ENCODE results near the gene KLHL30. TPM values are rescaled to one million over a fixed set of nuclear protein-coding genes. Genes with fewer than 3 reads are reported as not detected.

The KLHL30 gene
- total RNA-seq, 2 donors from 2014 or later, result not detected

DNA sequence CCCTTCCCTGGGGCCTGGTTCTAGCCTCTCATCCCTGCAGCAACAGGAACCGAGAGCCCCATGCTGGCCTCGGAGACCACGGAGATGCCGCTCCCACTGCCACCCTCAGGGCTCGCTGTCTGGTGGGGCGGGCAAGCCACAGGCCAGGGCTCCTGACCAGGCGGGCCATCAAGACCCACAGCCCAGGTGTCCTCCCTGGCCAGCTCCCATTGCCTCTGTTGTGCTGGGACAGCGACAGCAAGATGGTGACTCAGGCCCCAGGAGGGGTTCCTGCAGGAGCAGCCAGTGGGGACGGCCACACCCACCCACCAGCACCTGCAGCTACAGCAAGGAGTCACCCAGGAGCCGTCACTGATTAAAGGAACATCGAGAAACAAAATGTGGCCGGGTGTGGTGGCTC is 7.4 kb downstream of the KLHL30 start:
- no peak for DNase-seq
- Mint-ChIP-seq H3K27ac (no peak overlapping the region), H3K4me1 (ENCODE audit: low read depth) (peaks cover 7% of the 10 kb centered on the region), H3K27me3 (ENCODE audit: low read depth) (no peaks in the 10 kb centered on the region), H3K4me3 (no peak overlapping the region), H3K9me3 (no peaks in the 10 kb centered on the region), H3K36me3 (ENCODE audit: insufficient read depth in 2 of 2) (no peaks in the 10 kb centered on the region)
- ATAC-seq (replicated peaks in 1 of 2), result no peak

DNA sequence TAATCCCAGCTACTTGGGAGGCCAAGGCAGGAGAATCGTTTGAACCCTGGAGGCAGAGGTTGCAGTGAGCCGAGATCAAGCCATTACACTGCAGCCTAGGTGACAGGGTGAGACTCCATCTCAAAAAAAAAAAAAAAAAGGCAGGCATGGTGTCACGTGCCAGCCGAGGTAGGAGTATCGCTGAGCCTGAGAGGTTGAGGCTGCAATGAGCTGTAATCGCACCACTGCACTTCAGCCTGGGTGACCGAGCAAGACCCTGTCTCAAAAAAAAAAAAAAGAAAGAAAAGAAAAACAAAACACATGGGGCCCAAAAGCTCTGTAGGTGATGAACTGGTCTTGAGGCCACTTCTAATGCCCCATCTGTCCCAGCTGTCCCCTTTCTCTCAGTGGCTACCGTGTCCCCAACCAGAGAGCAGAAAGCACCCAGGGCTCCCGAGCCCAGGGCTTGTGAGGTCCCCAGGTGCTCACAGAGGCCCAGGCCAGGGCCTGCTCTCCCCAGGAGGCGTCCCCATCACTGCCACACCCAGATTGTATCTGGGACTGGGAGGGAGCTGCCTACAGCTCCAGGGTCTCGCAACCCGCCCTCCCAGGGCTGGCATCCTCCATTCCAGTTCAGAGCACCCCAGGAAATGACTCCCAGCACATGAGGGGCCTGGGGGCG is 8.5 kb downstream of the KLHL30 start:
- ATAC-seq (replicated peaks in 1 of 2) (no peak), DNase-seq (no peak)
- Mint-ChIP-seq H3K36me3 (ENCODE audit: insufficient read depth in 2 of 2) (no peaks in the 10 kb centered on the region), H3K9me3 (no peaks in the 10 kb centered on the region), H3K27me3 (ENCODE audit: low read depth) (no peaks in the 10 kb centered on the region), H3K4me3 (no peak overlapping the region), H3K4me1 (ENCODE audit: low read depth) (peaks cover 7% of the 10 kb centered on the region), H3K27ac (no peak overlapping the region)

DNA sequence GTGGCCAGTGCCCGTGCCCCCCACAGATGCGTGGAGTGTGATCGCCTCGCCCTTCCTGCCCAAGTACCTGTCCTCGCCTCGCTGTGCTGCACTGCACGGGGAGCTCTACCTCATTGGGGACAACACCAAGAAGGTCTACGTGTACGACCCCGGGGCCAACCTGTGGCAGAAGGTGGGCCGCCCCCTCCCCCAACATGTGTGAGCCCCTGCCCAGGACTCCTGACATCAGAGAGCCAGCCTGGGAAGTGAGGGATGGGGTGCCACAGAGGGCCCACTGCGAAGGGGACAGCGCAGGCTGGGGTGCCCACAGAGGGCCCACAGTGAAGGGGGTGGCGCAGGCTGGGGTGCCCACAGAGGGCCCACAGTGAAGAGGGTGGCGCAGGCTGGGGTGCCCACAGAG is 10.5 kb downstream of the KLHL30 start:
- H3K27me3 Mint-ChIP-seq (ENCODE audit: low read depth), result no peaks in the 10 kb centered on the region
- H3K4me3 Mint-ChIP-seq, result no peak overlapping the region
- no peaks in the 10 kb centered on the region for H3K36me3 Mint-ChIP-seq (ENCODE audit: insufficient read depth in 2 of 2)
- H3K9me3 Mint-ChIP-seq, result no peaks in the 10 kb centered on the region
- DNase-seq (no peak), ATAC-seq (replicated peaks in 1 of 2) (no peak)
- H3K4me1 Mint-ChIP-seq (ENCODE audit: low read depth), result peaks cover 2% of the 10 kb centered on the region
- no peak overlapping the region for H3K27ac Mint-ChIP-seq

DNA sequence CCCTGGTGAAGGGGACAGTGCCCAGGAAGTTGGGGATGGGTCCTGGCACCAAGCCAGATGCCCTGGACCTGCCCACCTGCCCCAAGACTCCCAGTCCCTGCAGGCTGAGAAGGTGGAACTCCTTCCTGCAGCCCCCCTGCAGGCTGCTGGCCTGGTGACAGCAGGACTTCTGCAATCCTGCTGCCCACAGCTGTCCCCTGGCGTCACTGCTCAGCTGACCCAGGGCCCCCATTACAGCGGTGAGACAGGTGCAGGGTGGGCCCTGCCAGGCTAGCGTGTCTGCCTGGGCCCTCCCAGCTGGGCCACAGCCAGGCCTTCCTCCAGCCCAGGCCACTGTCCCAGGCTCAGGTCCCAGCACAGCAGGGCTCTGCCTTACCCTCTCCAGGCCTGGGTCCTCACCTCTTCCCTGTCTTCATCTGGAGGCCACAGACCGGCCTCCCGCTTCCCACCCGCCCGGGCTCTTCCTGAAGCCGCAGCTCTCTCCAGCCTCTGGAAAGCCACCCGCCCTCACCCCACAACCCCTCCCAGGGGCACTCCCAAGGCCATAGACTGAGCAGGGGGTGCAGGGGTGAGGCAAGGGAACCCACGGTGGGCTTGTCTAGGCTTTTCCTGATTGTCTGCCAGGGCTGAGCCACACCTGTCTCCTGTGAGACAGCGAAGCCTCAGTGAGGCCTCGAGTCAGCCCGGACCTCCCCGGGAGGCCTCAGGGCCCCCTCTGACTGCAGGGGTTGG is 11.5 kb downstream of the KLHL30 start:
- H3K36me3 Mint-ChIP-seq (ENCODE audit: insufficient read depth in 2 of 2), result no peaks in the 10 kb centered on the region
- no peaks in the 10 kb centered on the region for H3K4me1 Mint-ChIP-seq (ENCODE audit: low read depth)
- no peak overlapping the region for H3K27ac Mint-ChIP-seq
- H3K27me3 Mint-ChIP-seq (ENCODE audit: low read depth), result no peaks in the 10 kb centered on the region
- no peak for ATAC-seq (replicated peaks in 1 of 2)
- DNase-seq, result no peak
- no peaks in the 10 kb centered on the region for H3K9me3 Mint-ChIP-seq
- H3K4me3 Mint-ChIP-seq, result no peak overlapping the region

DNA sequence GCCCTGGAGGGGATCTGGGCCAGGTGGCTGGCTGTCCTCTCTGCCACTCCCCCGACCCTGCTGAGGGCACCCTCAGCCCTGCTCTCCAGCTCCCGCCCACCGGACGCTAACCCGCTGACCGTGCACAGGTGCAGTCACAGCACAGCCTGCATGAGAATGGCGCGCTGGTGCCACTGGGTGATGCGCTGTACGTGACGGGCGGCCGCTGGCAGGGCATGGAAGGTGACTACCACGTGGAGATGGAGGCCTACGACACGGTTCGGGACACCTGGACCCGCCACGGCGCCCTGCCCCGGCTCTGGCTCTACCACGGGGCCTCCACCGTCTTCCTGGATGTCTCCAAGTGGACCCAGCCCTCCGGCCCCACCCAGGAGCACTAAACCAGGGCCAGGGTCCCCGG is 12.2 kb downstream of the KLHL30 start:
- Mint-ChIP-seq H3K27me3 (ENCODE audit: low read depth) (no peaks in the 10 kb centered on the region), H3K4me1 (ENCODE audit: low read depth) (no peaks in the 10 kb centered on the region), H3K27ac (no peak overlapping the region), H3K4me3 (no peak overlapping the region), H3K9me3 (no peaks in the 10 kb centered on the region), H3K36me3 (ENCODE audit: insufficient read depth in 2 of 2) (no peaks in the 10 kb centered on the region)
- ATAC-seq (replicated peaks in 1 of 2) (no peak), DNase-seq (no peak)

DNA sequence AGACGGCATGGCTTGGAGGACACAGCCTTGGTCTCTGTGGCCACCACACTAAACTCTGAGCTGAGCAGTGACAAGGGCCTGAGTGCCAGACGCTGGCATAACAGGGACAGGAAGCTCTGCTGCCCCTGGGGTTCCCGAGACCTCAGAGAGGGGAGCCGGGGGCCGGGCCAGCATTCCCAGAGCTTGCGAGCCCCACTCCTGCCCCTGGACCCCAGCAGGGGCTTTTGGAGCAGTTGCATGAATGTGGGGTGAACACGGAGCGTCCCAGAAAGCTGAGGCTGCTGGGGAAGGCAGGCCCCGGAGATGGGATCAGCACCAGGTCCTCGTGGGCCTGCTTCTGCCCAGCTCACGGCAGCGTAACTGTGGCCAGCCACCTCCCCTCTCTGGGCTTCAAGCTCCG is 12.7 kb downstream of the KLHL30 start:
- Mint-ChIP-seq H3K36me3 (ENCODE audit: insufficient read depth in 2 of 2) (no peaks in the 10 kb centered on the region), H3K27me3 (ENCODE audit: low read depth) (no peaks in the 10 kb centered on the region), H3K4me3 (no peak overlapping the region), H3K4me1 (ENCODE audit: low read depth) (no peaks in the 10 kb centered on the region), H3K27ac (no peak overlapping the region), H3K9me3 (no peaks in the 10 kb centered on the region)
- DNase-seq, result no peak
- ATAC-seq (replicated peaks in 1 of 2), result no peak

DNA sequence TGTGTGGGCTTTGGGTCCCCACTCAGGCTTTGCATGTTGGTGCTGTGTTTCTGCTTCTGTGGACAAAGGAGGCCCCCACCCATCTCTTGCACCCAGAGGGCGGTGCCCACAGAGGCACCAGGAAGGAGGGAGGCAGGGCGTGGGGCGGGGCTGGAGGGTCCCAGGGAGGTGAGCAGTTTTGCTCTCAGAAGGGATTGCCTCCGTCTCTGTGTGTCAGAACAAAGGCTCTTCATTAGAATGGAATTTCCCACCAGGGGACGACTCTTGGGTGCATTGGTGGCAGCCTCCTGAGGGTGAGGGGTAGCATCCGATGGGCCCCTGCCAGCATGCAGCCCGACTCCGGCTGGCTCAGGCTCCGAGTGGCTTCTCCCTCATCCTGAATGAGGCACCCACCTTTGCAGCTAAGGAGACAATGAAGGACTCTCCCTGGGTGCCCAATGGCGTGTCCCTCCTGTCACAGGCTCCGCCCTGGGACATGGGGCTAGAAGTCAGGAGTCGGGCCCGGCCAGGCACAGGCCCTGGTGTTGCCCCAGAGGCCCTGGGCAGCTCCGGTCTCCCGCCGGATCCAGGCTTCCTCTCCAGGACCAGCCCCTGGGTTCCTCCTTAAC is 13.3 kb downstream of the KLHL30 start:
- DNase-seq (no peak), ATAC-seq (replicated peaks in 1 of 2) (no peak)
- H3K9me3 Mint-ChIP-seq, result no peaks in the 10 kb centered on the region
- no peak overlapping the region for H3K27ac Mint-ChIP-seq
- no peak overlapping the region for H3K4me3 Mint-ChIP-seq
- H3K27me3 Mint-ChIP-seq (ENCODE audit: low read depth), result no peaks in the 10 kb centered on the region
- H3K36me3 Mint-ChIP-seq (ENCODE audit: insufficient read depth in 2 of 2), result no peaks in the 10 kb centered on the region
- H3K4me1 Mint-ChIP-seq (ENCODE audit: low read depth), result no peaks in the 10 kb centered on the region

DNA sequence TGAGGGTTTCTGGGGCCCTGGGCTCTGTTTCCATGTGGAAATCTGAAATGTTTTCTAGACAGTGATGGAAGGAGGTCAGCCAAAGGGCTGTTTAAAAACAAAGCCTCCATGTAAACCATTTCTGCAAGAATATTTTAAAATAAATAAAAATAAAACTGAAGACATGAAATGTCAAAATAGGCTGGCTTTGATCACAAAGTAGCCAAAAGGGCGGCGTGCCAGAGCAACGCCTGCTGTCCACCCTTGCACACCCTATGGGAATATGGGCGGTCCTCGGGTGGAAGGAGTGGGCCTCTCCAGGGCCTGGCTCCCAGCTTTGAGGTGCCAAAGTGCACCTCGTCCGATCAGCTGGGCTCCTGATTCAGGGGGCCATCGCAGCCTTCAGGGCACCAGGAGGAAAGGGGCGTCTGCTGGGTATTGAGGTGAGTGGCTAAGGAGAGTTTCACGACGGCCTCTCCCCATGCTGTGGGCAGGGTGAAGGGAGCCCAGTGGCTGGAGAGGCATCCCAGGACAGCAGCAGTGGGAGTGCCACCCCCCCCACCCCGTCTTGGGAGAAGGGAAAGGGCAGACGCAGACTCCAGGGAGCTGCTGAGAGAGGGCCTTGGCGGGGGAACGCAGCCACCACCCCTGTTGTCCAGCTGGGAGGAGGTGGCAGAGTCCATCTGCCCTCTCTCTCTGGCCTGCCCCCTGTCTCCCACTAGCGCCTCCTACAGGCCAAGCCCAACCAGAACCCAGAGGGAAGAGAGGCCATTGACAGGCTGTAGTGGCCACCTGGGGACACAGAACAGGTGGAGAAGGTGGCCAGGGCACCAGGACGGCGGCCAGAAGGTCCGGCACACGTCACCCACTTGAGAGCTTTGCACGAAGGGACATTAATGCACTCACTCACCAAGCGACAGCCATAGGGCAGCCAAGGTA is 14.6 kb downstream of the KLHL30 start:
- DNase-seq, result no peak
- no peak overlapping the region for H3K4me3 Mint-ChIP-seq
- no peaks in the 10 kb centered on the region for H3K4me1 Mint-ChIP-seq (ENCODE audit: low read depth)
- no peaks in the 10 kb centered on the region for H3K9me3 Mint-ChIP-seq
- H3K27ac Mint-ChIP-seq, result no peak overlapping the region
- no peaks in the 10 kb centered on the region for H3K27me3 Mint-ChIP-seq (ENCODE audit: low read depth)
- ATAC-seq (replicated peaks in 1 of 2), result no peak
- no peaks in the 10 kb centered on the region for H3K36me3 Mint-ChIP-seq (ENCODE audit: insufficient read depth in 2 of 2)

DNA sequence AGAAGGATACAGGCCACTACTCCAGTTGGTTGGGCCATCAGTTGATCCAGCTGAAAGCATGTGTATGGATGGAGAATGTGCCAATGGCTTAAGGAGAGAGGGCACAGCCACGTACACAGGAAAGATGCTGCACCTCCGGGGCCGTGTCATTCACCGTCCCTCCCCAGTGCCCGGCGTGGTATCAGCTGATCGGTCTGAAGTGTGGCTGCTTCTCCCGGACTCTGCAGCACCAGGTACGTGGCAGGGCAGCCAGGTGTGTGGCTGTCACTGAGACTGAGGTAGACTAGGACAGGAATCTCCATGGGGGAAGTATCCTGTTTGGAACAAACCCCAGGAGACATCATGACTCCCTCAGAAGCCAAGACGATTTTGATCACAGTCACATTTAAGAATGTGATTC is 16.1 kb downstream of the KLHL30 start:
- no peak overlapping the region for H3K27ac Mint-ChIP-seq
- no peaks in the 10 kb centered on the region for H3K36me3 Mint-ChIP-seq (ENCODE audit: insufficient read depth in 2 of 2)
- peaks cover 6% of the 10 kb centered on the region for H3K4me1 Mint-ChIP-seq (ENCODE audit: low read depth)
- H3K4me3 Mint-ChIP-seq, result no peak overlapping the region
- peaks cover 5% of the 10 kb centered on the region for H3K27me3 Mint-ChIP-seq (ENCODE audit: low read depth)
- no peaks in the 10 kb centered on the region for H3K9me3 Mint-ChIP-seq
- ATAC-seq (replicated peaks in 1 of 2) (no peak), DNase-seq (no peak)

DNA sequence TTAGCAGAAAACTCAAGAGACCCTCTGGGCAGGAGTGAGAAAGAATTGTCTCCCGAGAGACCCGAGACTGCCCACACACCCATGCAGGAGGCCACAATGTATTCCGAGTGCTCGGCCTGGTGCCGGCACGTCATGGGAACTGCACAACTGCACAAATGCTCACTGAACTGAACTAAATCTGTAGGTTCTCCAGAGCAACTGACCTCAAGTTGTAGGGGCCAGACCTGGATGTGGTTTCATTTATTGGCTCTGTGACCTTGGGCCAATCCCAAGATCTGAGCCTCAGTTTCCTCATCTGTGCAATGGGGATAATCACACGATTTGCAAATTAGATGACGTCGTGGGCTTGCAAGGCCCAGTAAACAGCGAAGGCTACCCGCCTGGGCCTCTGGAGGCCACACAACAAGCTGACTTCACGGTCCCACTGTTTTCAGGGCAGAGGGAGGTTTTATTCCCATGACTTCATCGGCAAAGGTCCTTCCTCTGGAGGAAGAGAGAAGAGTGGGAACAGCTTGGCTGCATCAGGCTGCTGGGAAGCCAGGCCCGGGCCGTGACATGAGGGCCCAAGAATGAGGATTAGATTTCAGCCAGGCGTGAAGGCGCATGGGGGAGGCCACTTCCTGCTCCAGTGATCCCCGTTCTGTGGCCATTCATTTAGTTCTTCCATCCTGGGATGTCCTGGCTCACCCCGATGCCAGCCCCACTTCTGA is 16.7 kb downstream of the KLHL30 start:
- ATAC-seq (replicated peaks in 1 of 2), result no peak
- Mint-ChIP-seq H3K27me3 (ENCODE audit: low read depth) (peaks cover 11% of the 10 kb centered on the region), H3K27ac (no peak overlapping the region), H3K36me3 (ENCODE audit: insufficient read depth in 2 of 2) (no peaks in the 10 kb centered on the region), H3K4me1 (ENCODE audit: low read depth) (peaks cover 9% of the 10 kb centered on the region), H3K4me3 (no peak overlapping the region), H3K9me3 (no peaks in the 10 kb centered on the region)
- no peak for DNase-seq

DNA sequence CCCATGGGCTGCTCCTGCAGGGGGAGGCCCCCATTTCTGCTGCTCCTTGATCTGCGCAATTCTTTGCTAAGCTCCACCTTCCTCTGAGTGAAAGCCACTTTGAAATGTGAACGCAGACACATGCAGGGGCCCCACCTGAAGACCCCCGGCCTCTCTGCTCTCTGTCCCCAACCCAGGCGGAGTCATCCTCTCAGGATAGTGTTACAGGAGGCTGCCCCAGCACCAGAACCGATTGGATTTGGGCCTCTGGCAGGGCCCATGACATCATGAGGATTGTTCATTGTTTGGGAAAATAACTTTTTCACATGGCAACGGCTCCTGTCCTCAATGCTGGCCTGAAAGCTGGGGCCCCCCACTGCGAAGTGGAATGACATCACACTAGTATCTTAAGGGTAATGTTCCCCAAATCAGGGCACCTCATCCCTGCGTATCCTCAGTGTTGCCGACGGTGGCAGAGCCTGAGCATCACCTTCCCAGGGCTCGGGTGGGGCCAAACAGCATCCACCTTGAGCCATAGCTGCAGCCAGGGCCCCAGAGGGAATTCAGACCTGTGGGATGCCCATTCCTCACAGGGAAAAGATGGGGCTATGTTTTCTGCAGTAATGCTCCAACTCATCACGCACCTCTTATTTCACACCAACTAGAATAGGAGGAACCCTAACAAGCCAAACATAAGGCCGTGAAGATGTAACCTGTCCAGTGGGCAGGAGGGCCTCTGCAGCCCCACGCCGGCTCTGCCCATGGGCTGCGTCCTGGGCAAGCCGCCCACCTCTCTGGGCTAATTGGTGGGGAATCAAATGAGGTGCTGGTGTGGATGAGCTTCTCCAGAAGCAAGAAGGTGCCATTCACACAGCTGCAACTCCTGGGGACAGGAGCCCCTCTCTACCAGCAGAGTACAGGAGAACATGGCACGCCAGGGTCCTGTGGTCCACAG is 17.6 kb downstream of the KLHL30 start:
- Mint-ChIP-seq H3K4me1 (ENCODE audit: low read depth) (peaks cover 15% of the 10 kb centered on the region), H3K36me3 (ENCODE audit: insufficient read depth in 2 of 2) (no peaks in the 10 kb centered on the region), H3K4me3 (no peak overlapping the region), H3K9me3 (no peaks in the 10 kb centered on the region), H3K27ac (no peak overlapping the region), H3K27me3 (ENCODE audit: low read depth) (peaks cover 12% of the 10 kb centered on the region)
- DNase-seq, result no peak
- no peak for ATAC-seq (replicated peaks in 1 of 2)

DNA sequence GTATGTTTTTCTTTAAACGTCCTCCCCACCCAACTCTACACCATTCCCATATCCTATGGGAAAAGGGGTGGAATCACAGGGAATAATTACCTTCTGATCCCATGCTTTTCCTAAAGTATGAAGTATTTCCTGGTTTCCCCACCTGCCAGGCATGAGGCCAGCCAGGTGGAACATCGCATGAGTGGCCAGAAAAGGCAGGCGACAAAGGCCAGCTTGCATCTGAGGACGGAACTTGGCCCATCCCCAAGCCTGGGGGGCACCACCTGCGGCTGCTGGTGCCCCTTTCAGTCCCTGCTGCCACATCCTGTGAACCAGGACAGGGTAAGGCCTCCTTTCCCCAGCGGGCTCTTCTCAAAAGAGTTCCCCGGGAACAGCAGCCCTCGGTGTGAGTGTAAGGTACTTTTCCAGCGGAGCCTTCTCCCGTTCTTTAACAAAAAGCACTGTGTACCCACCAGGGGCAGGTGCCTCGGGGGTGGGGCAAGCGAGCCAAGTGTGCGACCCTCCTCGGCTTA is 19.1 kb downstream of the KLHL30 start:
- no peaks in the 10 kb centered on the region for H3K9me3 Mint-ChIP-seq
- no peak overlapping the region for H3K4me3 Mint-ChIP-seq
- peaks cover 12% of the 10 kb centered on the region for H3K27me3 Mint-ChIP-seq (ENCODE audit: low read depth)
- DNase-seq (no peak), ATAC-seq (replicated peaks in 1 of 2) (no peak)
- H3K36me3 Mint-ChIP-seq (ENCODE audit: insufficient read depth in 2 of 2), result no peaks in the 10 kb centered on the region
- H3K4me1 Mint-ChIP-seq (ENCODE audit: low read depth), result peaks cover 15% of the 10 kb centered on the region
- H3K27ac Mint-ChIP-seq, result no peak overlapping the region
